GM12878 (cell line): ENCODE results near the gene UNC50.

Source experiments
- BCL11A ChIP-seq: IDR thresholded peaks from 2 replicates; pipeline ENCODE4 v1.6.1; 2011; ENCODE audit warnings: low read depth, low read length
- IKZF2 ChIP-seq, 2 experiments: fragments of 450-650 bp; IDR thresholded peaks; 2 replicates each; pipeline ENCODE4 v1.6.1; 2017; ENCODE audit warnings: mild to moderate bottlenecking in 2 of 2, moderate library complexity in 2 of 2
- POLR2A ChIP-seq: IDR thresholded peaks from 2 replicates; pipeline ENCODE4 v1.6.1; 2011; ENCODE audit warnings: low read depth, mild to moderate bottlenecking, low read length
- USF2 ChIP-seq: IDR thresholded peaks from 2 replicates; pipeline ENCODE4 v1.6.1; 2011; ENCODE audit warnings: low read depth, low read length, improper control_type of control experiment, borderline replicate concordance
- ZBTB33 ChIP-seq: fragments of 450-650 bp; IDR thresholded peaks from 2 replicates; pipeline ENCODE4 v1.6.1; 2017; ENCODE audit warnings: mild to moderate bottlenecking
- ZNF274 ChIP-seq: IDR thresholded peaks from one replicate; pipeline ENCODE4 v1.8.0; 2011; ENCODE audit not compliant: insufficient read length, insufficient read depth
- TF ChIP-seq, protein P1 (sequence below): IDR thresholded peaks from 2 replicates; pipeline ENCODE4 v1.6.1; 2012; ENCODE audit warnings: low read depth, low read length, improper control_type of control experiment
- TF ChIP-seq, protein P2 (sequence below), 3 experiments: IDR thresholded peaks in 2 of 3; conservative IDR thresholded peaks in 1 of 3; 2 replicates each; pipeline ENCODE4 v1.5.1; 2011; ENCODE audit warnings: low read depth in 3 of 3, low read length in 3 of 3, mild to moderate bottlenecking in 3 of 3, control low read depth in 2 of 3, moderate library complexity in 2 of 3, inconsistent platforms in 1 of 3, mixed read lengths in 1 of 3; ENCODE audit not compliant: control insufficient read depth in 2 of 3, insufficient read depth in 1 of 3; ENCODE audit errors: extremely low read depth in 1 of 3

GRCh38 chr2:98583276-98583675, 25.1 kb upstream of the UNC50 start:
- TF ChIP-seq ZNF274 (no peak), BCL11A (no peak), USF2 (no peak), POLR2A (no peak), IKZF2 (IDR thresholded peaks at IDR 0.05) (no peak), ZBTB33 (no peak)
- TF ChIP-seq, protein P1, sequence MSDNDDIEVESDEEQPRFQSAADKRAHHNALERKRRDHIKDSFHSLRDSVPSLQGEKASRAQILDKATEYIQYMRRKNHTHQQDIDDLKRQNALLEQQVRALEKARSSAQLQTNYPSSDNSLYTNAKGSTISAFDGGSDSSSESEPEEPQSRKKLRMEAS, result no peak
- TF ChIP-seq, protein P2, sequence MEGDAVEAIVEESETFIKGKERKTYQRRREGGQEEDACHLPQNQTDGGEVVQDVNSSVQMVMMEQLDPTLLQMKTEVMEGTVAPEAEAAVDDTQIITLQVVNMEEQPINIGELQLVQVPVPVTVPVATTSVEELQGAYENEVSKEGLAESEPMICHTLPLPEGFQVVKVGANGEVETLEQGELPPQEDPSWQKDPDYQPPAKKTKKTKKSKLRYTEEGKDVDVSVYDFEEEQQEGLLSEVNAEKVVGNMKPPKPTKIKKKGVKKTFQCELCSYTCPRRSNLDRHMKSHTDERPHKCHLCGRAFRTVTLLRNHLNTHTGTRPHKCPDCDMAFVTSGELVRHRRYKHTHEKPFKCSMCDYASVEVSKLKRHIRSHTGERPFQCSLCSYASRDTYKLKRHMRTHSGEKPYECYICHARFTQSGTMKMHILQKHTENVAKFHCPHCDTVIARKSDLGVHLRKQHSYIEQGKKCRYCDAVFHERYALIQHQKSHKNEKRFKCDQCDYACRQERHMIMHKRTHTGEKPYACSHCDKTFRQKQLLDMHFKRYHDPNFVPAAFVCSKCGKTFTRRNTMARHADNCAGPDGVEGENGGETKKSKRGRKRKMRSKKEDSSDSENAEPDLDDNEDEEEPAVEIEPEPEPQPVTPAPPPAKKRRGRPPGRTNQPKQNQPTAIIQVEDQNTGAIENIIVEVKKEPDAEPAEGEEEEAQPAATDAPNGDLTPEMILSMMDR (IDR thresholded peaks at IDR 0.05 in 2 of 3, conservative IDR thresholded peaks at IDR 0.05 in 1 of 3; ENCODE audit: control insufficient read depth in 2 of 3, extremely low read depth in 1 of 3, insufficient read depth in 1 of 3, low read depth in 3 of 3, low read length in 3 of 3), result no peak
